Spleen (tissue), 7 donors: ENCODE data around the gene ZBTB7C.

Source experiments
- POLR2A ChIP-seq, 3 donors: fragments of 450-650 bp; IDR thresholded peaks; one replicate each; pipeline ENCODE4 v1.5.1; 2017; ENCODE audit warnings: antibody characterized with exemption in 3 of 3, mild to moderate bottlenecking in 1 of 3
- POLR2AphosphoS5 ChIP-seq, 3 donors: sonication (generic); formaldehyde crosslinking; IDR thresholded peaks; one replicate each; pipeline ENCODE4 v1.5.1; 2017; ENCODE audit warnings: antibody characterized with exemption in 3 of 3
- TF ChIP-seq, protein P1 (sequence below), 11 experiments: fragments of 200-600 bp in 7 of 11; fragments of 450-650 bp in 4 of 11; sonication (generic) in 4 of 11; IDR thresholded peaks in 8 of 11; conservative IDR thresholded peaks in 3 of 11; 1 replicate in 7 of 11; 2 replicates in 4 of 11; pipeline versions ENCODE4 v1.4.0 to v1.8.0; 2016 to 2021; ENCODE audit warnings: antibody characterized with exemption in 11 of 11, inconsistent platforms in 4 of 11, mild to moderate bottlenecking in 1 of 11
- donor health status: DM: no; HTN: no; CAD: no; lungs with moderate emphysema.
- donor health status: DM: no; HTN: no; CAD: no.
- donor health status: DM: no; HTN: no; CAD: no.

DNA sequence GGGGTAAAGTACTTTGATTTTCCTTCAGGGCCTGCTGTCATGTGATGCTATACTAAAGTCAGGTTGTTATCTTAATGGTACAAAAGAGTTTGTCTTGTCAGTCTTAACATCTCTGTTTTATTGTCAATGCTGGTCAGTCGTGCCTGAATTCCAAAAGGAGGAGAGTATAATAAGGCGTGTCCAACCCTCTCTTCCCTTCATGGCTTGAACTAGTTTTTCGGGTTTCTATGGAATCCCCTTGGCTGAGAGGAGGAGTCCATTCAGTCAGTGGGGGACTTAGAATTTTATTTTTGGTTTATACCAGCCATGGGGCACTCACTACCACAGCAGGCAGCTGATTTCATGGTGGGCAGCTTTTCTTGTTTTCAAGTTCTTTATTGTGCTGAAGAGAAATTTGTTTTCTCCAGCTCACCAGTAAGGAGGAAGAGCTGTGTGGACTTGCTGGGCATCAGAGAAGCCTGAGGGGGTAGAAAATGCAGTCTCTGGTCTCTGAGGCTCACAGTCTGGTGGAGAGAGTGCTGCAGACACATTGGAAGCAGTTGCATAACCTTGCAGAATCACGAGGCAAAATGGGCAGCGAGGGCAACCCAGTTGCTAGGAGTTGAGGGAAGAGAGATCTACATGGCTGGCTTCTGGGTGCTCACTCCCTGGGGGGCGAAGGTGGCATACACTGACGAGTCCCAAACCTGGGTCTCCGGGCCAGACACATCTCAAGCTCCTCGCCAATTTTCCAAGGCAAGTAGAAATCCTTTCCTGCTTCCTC, 193.1 kb downstream of the ZBTB7C start:
- TF ChIP-seq POLR2AphosphoS5 (IDR thresholded peaks at IDR 0.05) (no peak), POLR2A (IDR thresholded peaks at IDR 0.05) (no peak)
- TF ChIP-seq, protein P1, sequence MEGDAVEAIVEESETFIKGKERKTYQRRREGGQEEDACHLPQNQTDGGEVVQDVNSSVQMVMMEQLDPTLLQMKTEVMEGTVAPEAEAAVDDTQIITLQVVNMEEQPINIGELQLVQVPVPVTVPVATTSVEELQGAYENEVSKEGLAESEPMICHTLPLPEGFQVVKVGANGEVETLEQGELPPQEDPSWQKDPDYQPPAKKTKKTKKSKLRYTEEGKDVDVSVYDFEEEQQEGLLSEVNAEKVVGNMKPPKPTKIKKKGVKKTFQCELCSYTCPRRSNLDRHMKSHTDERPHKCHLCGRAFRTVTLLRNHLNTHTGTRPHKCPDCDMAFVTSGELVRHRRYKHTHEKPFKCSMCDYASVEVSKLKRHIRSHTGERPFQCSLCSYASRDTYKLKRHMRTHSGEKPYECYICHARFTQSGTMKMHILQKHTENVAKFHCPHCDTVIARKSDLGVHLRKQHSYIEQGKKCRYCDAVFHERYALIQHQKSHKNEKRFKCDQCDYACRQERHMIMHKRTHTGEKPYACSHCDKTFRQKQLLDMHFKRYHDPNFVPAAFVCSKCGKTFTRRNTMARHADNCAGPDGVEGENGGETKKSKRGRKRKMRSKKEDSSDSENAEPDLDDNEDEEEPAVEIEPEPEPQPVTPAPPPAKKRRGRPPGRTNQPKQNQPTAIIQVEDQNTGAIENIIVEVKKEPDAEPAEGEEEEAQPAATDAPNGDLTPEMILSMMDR (IDR thresholded peaks at IDR 0.05 in 8 of 11, conservative IDR thresholded peaks at IDR 0.05 in 3 of 11), result no peak
